Measurements from ENCODE around the gene KIF9. TPM values are rescaled to one million over a fixed set of nuclear protein-coding genes. Genes with fewer than 3 reads are reported as not detected.
"Not testable (repeated sequence)": the region's sequence is repeated elsewhere in the genome, so short reads cannot be mapped to it uniquely, and the experiment has no call there.

KIF9 gene
- total and polyA plus RNA-seq, 10 donors = 3.8 to 15.8 (median 6.7) TPM

GRCh38 chr3:47293822-47294221, 11.2 kb upstream of the KIF9 start:
- H3K4me1 ChIP-seq = peaks cover 3 to 96% (median 54%) of the 10 kb centered on the region in 6 donors
- no peak for TF ChIP-seq POLR2A (IDR thresholded peaks at IDR 0.05)
- TF ChIP-seq, protein P1, sequence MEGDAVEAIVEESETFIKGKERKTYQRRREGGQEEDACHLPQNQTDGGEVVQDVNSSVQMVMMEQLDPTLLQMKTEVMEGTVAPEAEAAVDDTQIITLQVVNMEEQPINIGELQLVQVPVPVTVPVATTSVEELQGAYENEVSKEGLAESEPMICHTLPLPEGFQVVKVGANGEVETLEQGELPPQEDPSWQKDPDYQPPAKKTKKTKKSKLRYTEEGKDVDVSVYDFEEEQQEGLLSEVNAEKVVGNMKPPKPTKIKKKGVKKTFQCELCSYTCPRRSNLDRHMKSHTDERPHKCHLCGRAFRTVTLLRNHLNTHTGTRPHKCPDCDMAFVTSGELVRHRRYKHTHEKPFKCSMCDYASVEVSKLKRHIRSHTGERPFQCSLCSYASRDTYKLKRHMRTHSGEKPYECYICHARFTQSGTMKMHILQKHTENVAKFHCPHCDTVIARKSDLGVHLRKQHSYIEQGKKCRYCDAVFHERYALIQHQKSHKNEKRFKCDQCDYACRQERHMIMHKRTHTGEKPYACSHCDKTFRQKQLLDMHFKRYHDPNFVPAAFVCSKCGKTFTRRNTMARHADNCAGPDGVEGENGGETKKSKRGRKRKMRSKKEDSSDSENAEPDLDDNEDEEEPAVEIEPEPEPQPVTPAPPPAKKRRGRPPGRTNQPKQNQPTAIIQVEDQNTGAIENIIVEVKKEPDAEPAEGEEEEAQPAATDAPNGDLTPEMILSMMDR (IDR thresholded peaks at IDR 0.05 in 8 of 11, conservative IDR thresholded peaks at IDR 0.05 in 3 of 11) = no peak

DNA sequence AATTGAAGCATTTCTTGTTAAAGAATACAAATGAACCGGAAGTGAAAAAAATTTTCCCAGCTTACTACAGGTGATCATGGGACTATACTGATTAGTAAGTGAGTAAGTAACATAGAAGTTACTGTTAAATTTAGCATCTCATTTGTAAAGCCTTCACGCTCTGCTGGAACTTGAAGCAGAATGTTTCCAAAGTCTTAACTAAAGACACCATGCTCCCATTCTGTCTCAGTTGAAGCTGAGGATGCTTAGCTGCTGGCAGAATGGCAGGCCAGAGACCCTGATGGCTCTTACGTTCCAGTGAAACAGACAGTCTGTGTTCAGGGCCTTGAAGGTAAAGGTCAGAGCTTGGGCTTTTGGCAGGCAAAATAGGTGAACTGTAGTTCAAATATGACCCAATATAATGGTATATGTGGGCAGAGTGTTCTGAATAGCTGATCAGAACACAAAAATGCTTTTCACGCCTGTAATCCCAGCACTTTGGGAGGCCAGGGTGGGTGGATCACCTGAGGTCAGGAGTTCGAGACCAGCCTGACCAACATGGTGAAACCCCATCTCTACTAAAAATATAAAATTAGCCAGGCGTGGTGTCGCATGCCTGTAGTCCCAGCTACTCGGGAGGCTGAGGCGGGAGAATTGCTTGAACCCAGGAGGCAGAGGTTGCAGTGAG, 9.3 kb upstream of the KIF9 start:
- DNase-seq; intact Hi-C loops (cut with DNase I; ENCODE audit: low total_unique reads); H3K9me3 ChIP-seq; H3K27me3 ChIP-seq (replicated peaks in 1 of 7); H3K4me3 ChIP-seq: not testable (repeated sequence)
- Histone ChIP-seq H3K4me1 (peaks cover 3 to 99% (median 51%) of the 10 kb centered on the region in 6 donors), H3K27ac (peak overlapping the region in 5 of 8 donors; percentile 32 to 58 (median 56)), H3K36me3 (peaks cover 0 to 62% (median 15%) of the 10 kb centered on the region in 6 donors)
- WGBS, 5 donors = 77 to 88% (median 84%) methylated on average over 9 of the region's 9 CpGs

More at GRCh38 chr3:47293822-47294221, 11.2 kb upstream of the KIF9 start:
- Histone ChIP-seq H3K36me3 (peaks cover 0 to 58% (median 5%) of the 10 kb centered on the region in 6 donors), H3K27ac (no peak overlapping the region), H3K9me3 (no peaks in the 10 kb centered on the region), H3K4me3 (no peak overlapping the region), H3K27me3 (replicated peaks in 1 of 7) (no peaks in the 10 kb centered on the region)
- DNase-seq = no peak
- intact Hi-C loops (cut with DNase I; ENCODE audit: low total_unique reads) = no loop called here
- WGBS, 5 donors = 85 to 95% (median 92%) methylated on average over 2 of the region's 2 CpGs

GRCh38 chr3:47291158-47291753, 8.7 kb upstream of the KIF9 start:
- H3K27ac ChIP-seq = peak overlapping the region in 4 of 8 donors; percentile 27 to 58 (median 48)
- peaks cover 0 to 66% (median 15%) of the 10 kb centered on the region in 6 donors for H3K36me3 ChIP-seq
- intact Hi-C loops (cut with DNase I; ENCODE audit: low total_unique reads) = no loop called here
- DNase-seq = no peak
- H3K27me3 ChIP-seq (replicated peaks in 1 of 7) = no peaks in the 10 kb centered on the region
- no peak overlapping the region for H3K4me3 ChIP-seq
- H3K9me3 ChIP-seq = no peaks in the 10 kb centered on the region
- peaks cover 3 to 99% (median 50%) of the 10 kb centered on the region in 6 donors for H3K4me1 ChIP-seq
- WGBS, 5 donors = 79 to 90% (median 82%) methylated on average over 4 of the region's 4 CpGs
- no peak for TF ChIP-seq POLR2AphosphoS5 (IDR thresholded peaks at IDR 0.05)
- TF ChIP-seq, protein P1 (IDR thresholded peaks at IDR 0.05 in 8 of 11, conservative IDR thresholded peaks at IDR 0.05 in 3 of 11) = no peak

DNA sequence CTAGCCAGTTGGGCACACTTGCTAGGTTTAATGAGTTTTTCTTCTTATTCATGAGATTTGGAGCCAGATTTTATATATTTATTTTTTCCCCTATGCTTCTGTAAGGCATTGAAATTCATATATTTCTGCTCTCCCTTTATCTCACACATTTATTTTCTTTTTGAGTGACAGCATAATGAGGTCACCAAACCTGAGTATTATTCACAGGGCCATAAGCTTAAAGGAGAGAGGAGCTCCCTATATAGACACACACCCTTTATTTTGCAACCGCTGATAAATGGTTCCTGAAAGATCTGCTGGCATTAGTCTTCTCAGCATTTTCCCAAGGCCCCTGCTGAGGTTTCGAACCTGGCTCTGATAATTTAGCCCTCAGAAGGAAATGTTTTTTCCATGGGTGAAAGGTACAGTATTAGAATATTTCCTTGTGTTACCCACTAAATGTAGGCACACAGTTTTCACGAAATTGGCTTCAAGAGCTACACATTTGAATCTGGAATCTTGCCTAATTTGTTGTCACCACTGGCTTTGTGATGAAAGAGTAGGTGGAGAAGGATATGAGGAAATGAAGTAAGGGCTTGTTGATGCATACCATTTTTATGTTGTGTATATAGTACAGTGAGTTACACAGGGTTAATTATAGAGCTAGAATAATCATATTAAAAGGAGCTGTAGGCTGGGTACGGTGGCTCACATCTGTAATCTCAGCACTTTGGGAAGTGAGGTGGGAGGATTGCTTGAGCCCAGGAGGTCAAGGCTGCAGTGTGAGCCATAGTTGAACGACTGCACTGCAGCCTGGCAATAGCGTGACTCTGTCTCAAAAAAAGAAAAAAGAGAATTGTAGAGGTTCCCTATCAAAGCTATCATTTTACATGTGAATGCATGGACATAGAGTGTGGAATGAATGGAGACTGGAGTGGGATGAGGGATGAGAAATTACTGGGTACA, 6.6 kb upstream of the KIF9 start:
- Histone ChIP-seq H3K9me3 (no peaks in the 10 kb centered on the region), H3K27ac (peak overlapping the region in 6 of 8 donors; percentile 12 to 71 (median 54)), H3K4me3 (peak overlapping the region in 1 of 8 donors; percentile 6), H3K36me3 (peaks cover 0 to 49% (median 15%) of the 10 kb centered on the region in 6 donors), H3K27me3 (replicated peaks in 1 of 7) (no peaks in the 10 kb centered on the region), H3K4me1 (peaks cover 13 to 100% (median 60%) of the 10 kb centered on the region in 6 donors)
- no peak for DNase-seq
- TF ChIP-seq POLR2AphosphoS5 (IDR thresholded peaks at IDR 0.05) = no peak
- TF ChIP-seq, protein P1 (IDR thresholded peaks at IDR 0.05 in 8 of 11, conservative IDR thresholded peaks at IDR 0.05 in 3 of 11) = no peak
- no peak for TF ChIP-seq POLR2A (IDR thresholded peaks at IDR 0.05)
- WGBS, 5 donors = 51 to 80% (median 57%) methylated on average over 6 of the region's 6 CpGs
- intact Hi-C loops (cut with DNase I; ENCODE audit: low total_unique reads) = no loop called here
